ENCODE data around the gene PCSK6. TPM values are rescaled to one million over a fixed set of nuclear protein-coding genes. Genes with fewer than 3 reads are reported as not detected.

The PCSK6 gene
- polyA plus RNA-seq, 1 donor from 2014 or later, result 1.1 TPM

- H3K79me2 ChIP-seq (replicated peaks; ENCODE audit: insufficient read depth, low read length), result no peaks in the 10 kb centered on the region
- H3K9me2 ChIP-seq (ENCODE audit: insufficient read depth, low read length), result no peaks in the 10 kb centered on the region
- no peaks in the 10 kb centered on the region for H3F3A ChIP-seq (ENCODE audit: insufficient read depth, low read length, poor library complexity, severe bottlenecking)
- H3K27ac ChIP-seq (ENCODE audit: low read length), result no peak overlapping the region
- no peaks in the 10 kb centered on the region for H3K27me3 ChIP-seq (ENCODE audit: insufficient read depth, low read depth, low read length)
- no peak for TF ChIP-seq EP300 (conservative IDR thresholded peaks at IDR 0.05; ENCODE audit: poor library complexity, severe bottlenecking)
- TF ChIP-seq TAF1 (IDR thresholded peaks at IDR 0.05; ENCODE audit: low read depth), result no peak
- no peak for TF ChIP-seq MXI1 (conservative IDR thresholded peaks at IDR 0.05; ENCODE audit: poor library complexity, severe bottlenecking)
- no peak for TF ChIP-seq RAD21 (conservative IDR thresholded peaks at IDR 0.05)
- TF ChIP-seq SMC3 (conservative IDR thresholded peaks at IDR 0.05; ENCODE audit: poor library complexity), result no peak
- TF ChIP-seq CTCF (IDR thresholded peaks at IDR 0.05; ENCODE audit: poor library complexity, severe bottlenecking), result no peak
- TF ChIP-seq REST (IDR thresholded peaks at IDR 0.05; ENCODE audit: borderline replicate concordance), result no peak
- TF ChIP-seq POLR2AphosphoS5 (IDR thresholded peaks at IDR 0.05), result no peak
- TF ChIP-seq EZH2 (IDR thresholded peaks at IDR 0.05; ENCODE audit: borderline replicate concordance, insufficient read depth, low read length, poor library complexity, severe bottlenecking), result no peak
- H4K20me1 ChIP-seq (ENCODE audit: insufficient read depth), result no peaks in the 10 kb centered on the region
- no peak overlapping the region for H2AFZ ChIP-seq (ENCODE audit: low read depth, low read length)
- no peaks in the 10 kb centered on the region for H3K36me3 ChIP-seq (ENCODE audit: insufficient read depth, low read length)
- no peak overlapping the region for H3K9ac ChIP-seq (ENCODE audit: low read length)
- H3K4me3 ChIP-seq (ENCODE audit: low read length), result no peak overlapping the region
- H3K9me3 ChIP-seq (ENCODE audit: low read length), result no peaks in the 10 kb centered on the region
- no peak overlapping the region for H3K4me2 ChIP-seq (ENCODE audit: low read length)
Measured at GRCh38 chr15:101523560-101523940, 34.0 kb upstream of the PCSK6 start.

DNA sequence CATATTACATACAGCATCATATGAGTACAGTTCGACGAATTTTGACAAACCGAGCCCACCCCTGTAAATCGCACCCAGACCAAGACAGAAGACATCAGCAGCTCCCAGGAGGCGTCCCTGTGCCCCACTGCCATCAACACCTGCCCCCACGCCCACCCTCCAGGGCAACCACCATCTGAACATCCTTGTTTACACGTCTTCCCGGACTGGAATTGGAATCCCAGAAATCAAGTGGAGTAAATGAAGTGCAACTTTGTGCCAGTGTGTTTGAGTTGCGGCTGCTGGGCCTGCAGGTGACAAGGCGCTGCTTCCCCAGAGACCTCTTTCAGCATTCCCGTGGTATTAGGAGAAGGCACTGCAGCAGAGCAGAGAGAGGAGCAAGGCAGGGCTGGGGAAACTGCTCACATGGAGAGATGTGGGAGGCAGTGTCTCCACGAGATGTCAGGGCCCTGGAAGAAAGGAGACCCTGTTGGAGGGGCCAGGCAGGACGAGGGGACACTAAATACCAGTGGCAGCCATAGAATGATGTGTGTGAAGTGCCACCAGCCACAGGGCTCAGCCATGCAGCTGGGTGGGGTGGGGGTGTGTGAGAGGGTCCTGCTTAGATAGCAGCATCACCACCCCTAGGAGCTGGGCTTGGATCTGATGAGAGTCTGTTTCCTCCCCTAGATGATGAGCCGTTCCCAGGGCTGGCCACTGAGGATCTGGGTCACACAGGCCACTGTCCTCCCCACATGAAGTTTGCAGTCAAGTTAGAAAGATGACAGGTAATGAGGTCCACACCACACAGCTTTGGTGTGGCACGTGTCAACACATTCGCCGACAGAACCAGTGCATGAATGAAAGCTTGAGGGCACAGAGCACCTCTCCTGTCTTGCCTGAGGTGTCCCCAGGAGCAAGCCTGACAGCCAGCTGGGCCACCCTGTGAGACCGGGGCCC lies 33.4 kb upstream of the PCSK6 start:
- Histone ChIP-seq H4K20me1 (ENCODE audit: insufficient read depth) (no peaks in the 10 kb centered on the region), H3K9me3 (ENCODE audit: low read length) (no peaks in the 10 kb centered on the region), H3K4me2 (ENCODE audit: low read length) (no peak overlapping the region), H3K27me3 (ENCODE audit: insufficient read depth, low read depth, low read length) (no peaks in the 10 kb centered on the region), H3F3A (ENCODE audit: insufficient read depth, low read length, poor library complexity, severe bottlenecking) (no peaks in the 10 kb centered on the region), H3K9ac (ENCODE audit: low read length) (no peak overlapping the region), H3K9me2 (ENCODE audit: insufficient read depth, low read length) (no peaks in the 10 kb centered on the region), H3K4me3 (ENCODE audit: low read length) (no peak overlapping the region), H3K79me2 (replicated peaks; ENCODE audit: insufficient read depth, low read length) (no peaks in the 10 kb centered on the region), H2AFZ (ENCODE audit: low read depth, low read length) (no peak overlapping the region), H3K36me3 (ENCODE audit: insufficient read depth, low read length) (no peaks in the 10 kb centered on the region), H3K27ac (ENCODE audit: low read length) (no peak overlapping the region)
- no peak for TF ChIP-seq CTCF (IDR thresholded peaks at IDR 0.05; ENCODE audit: poor library complexity, severe bottlenecking)
- TF ChIP-seq SMC3 (conservative IDR thresholded peaks at IDR 0.05; ENCODE audit: poor library complexity), result no peak
- TF ChIP-seq REST (IDR thresholded peaks at IDR 0.05; ENCODE audit: borderline replicate concordance), result no peak
- TF ChIP-seq MXI1 (conservative IDR thresholded peaks at IDR 0.05; ENCODE audit: poor library complexity, severe bottlenecking), result no peak
- no peak for TF ChIP-seq TAF1 (IDR thresholded peaks at IDR 0.05; ENCODE audit: low read depth)
- TF ChIP-seq POLR2AphosphoS5 (IDR thresholded peaks at IDR 0.05), result no peak
- no peak for TF ChIP-seq EZH2 (IDR thresholded peaks at IDR 0.05; ENCODE audit: borderline replicate concordance, insufficient read depth, low read length, poor library complexity, severe bottlenecking)
- no peak for TF ChIP-seq RAD21 (conservative IDR thresholded peaks at IDR 0.05)
- TF ChIP-seq EP300 (conservative IDR thresholded peaks at IDR 0.05; ENCODE audit: poor library complexity, severe bottlenecking), result no peak

Data from neural cell (in vitro differentiated cells).